Osteocyte (in vitro differentiated cells): ENCODE results near the gene BNIPL. TPM values are rescaled to one million over a fixed set of nuclear protein-coding genes. Genes with fewer than 3 reads are reported as not detected.

Experiments used
- DNase-seq: peaks from one replicate; pipeline ENCODE4 v3.0.0; 2021; ENCODE audit warnings: mixed read lengths; ENCODE audit not compliant: unreplicated experiment; ENCODE audit errors: extremely low spot score
- H3K27ac Mint-ChIP-seq: one replicate; pipeline ENCODE4 v1.8.0; 2021; ENCODE audit warnings: mild to moderate bottlenecking, mixed read lengths; ENCODE audit not compliant: unreplicated experiment
- H3K27me3 Mint-ChIP-seq: one replicate; pipeline ENCODE4 v1.8.0; 2021; ENCODE audit warnings: mixed read lengths; ENCODE audit not compliant: unreplicated experiment
- H3K36me3 Mint-ChIP-seq: one replicate; pipeline ENCODE4 v1.8.0; 2021; ENCODE audit warnings: mixed read lengths; ENCODE audit not compliant: unreplicated experiment
- H3K4me1 Mint-ChIP-seq: one replicate; pipeline ENCODE4 v1.8.0; 2021; ENCODE audit warnings: mixed read lengths; ENCODE audit not compliant: unreplicated experiment
- H3K4me3 Mint-ChIP-seq: one replicate; pipeline ENCODE4 v1.8.0; 2021; ENCODE audit warnings: mild to moderate bottlenecking, moderate library complexity, mixed read lengths; ENCODE audit not compliant: unreplicated experiment
- H3K9me3 Mint-ChIP-seq: one replicate; pipeline ENCODE4 v1.8.0; 2021; ENCODE audit warnings: mixed read lengths; ENCODE audit not compliant: unreplicated experiment
- CTCF ChIP-seq: fragments of 200-600 bp; sonication (generic); IDR thresholded peaks from 2 replicates; pipeline ENCODE4 v1.5.0; 2021; ENCODE audit warnings: antibody characterized with exemption, mild to moderate bottlenecking, moderate library complexity
- total RNA-seq: library from RNA; stranded (reverse); gene quantifications from 2 replicates; pipeline ENCODE4 v1.2.1, GENCODE V29; 2021

Gene BNIPL
- total RNA-seq, 1 donor from 2014 or later = 0.81 TPM

DNA sequence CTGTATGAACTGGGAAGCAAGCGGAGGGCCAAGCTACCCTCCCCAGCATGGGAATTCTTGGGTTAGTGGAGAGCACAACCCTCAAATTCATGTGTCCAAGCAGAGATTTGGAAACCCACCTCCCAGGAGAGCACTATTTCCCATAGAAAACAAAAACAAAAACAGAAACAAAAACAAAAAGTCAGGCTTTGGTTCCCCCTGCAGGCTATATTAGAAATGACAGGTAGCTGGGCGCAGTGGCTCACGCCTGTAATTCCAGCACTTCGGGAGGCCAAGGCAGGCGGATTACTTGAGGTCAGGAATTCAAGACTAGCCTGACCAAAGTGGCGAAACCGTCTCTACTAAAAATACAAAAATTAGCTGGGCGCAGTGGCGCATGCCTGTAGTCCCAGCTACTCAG, 40.5 kb upstream of the BNIPL start:
- TF ChIP-seq CTCF = peak; percentile 82
- no peaks in the 10 kb centered on the region for H3K9me3 Mint-ChIP-seq
- DNase-seq = no peak
- H3K27ac Mint-ChIP-seq = no peak overlapping the region
- peaks cover 4% of the 10 kb centered on the region for H3K4me1 Mint-ChIP-seq
- peaks cover 9% of the 10 kb centered on the region for H3K36me3 Mint-ChIP-seq
- no peaks in the 10 kb centered on the region for H3K27me3 Mint-ChIP-seq
- H3K4me3 Mint-ChIP-seq = no peak overlapping the region

DNA sequence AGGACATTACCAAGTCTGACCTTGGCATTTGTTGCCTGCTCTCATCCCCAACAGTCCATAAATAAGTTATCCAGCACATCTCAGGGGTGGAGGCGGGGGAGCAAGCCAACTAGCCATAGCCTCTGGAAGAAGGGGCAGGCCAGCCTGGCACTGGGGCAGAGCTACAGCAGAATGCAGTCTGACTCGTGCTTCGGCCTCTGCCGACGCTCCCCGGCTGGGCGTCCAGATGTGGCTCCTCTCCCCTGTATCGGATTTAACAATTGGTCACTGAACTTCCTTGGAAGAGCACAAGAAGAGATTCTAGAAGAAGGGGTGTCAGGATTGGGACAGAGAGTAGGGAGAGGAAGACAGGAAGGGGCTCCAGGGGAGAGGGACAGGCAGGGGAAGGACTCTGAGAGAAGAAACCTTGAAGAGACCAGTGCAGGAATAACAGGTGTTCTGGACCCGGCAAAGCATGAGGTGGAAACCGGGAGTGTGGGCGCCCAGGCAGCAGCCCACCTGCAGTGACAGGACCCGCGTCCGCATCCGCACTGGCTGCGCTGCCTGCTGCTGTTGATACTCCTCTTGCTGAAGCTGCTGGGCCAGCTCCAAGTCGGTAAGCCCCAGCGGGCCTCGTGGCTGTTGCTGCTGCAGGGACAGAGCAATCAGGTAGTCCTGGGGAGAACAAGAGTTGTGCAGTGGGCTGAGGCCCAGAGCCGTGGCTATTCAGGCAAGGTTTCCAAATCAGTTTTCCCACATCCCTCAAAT, 39.1 kb upstream of the BNIPL start:
- no peak for TF ChIP-seq CTCF
- DNase-seq = no peak
- H3K27ac Mint-ChIP-seq = no peak overlapping the region
- peaks cover 4% of the 10 kb centered on the region for H3K4me1 Mint-ChIP-seq
- H3K4me3 Mint-ChIP-seq = no peak overlapping the region
- no peaks in the 10 kb centered on the region for H3K9me3 Mint-ChIP-seq
- H3K36me3 Mint-ChIP-seq = peaks cover 17% of the 10 kb centered on the region
- H3K27me3 Mint-ChIP-seq = no peaks in the 10 kb centered on the region

DNA sequence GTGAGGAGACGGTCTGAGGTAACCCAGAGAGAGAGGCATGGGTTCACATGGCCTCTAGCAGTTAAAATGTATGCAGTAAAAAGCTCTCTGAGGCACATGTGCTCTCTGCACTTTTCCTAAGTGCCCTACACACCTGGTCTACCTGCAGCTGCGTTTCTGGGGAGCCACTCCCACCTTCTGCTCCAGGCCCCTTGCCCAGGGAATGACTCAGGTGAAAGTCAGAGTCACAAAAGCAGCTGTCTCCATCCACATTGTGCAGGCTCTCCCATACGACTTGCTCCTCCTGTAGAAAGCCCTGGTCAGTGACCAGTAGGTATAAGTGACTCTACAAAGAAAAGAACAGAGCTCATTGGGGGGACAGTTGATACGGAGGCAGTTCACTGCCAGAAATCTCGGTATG, 38.4 kb upstream of the BNIPL start:
- Mint-ChIP-seq H3K4me1 (peaks cover 9% of the 10 kb centered on the region), H3K4me3 (no peak overlapping the region)

GRCh38 chr1:150999051-150999674, 37.2 kb upstream of the BNIPL start:
- Mint-ChIP-seq H3K27me3 (no peaks in the 10 kb centered on the region), H3K4me1 (peaks cover 14% of the 10 kb centered on the region), H3K36me3 (peaks cover 21% of the 10 kb centered on the region), H3K27ac (no peak overlapping the region), H3K4me3 (no peak overlapping the region), H3K9me3 (no peaks in the 10 kb centered on the region)
- no peak for DNase-seq
- no peak for TF ChIP-seq CTCF

More for the DNA sequence above, 38.4 kb upstream of the BNIPL start:
- H3K27me3 Mint-ChIP-seq = no peaks in the 10 kb centered on the region
- no peak for TF ChIP-seq CTCF
- H3K9me3 Mint-ChIP-seq = no peaks in the 10 kb centered on the region
- no peak overlapping the region for H3K27ac Mint-ChIP-seq
- peaks cover 21% of the 10 kb centered on the region for H3K36me3 Mint-ChIP-seq
- DNase-seq = no peak

GRCh38 chr1:150999926-151000325, 36.5 kb upstream of the BNIPL start:
- Mint-ChIP-seq H3K27me3 (no peaks in the 10 kb centered on the region), H3K27ac (no peak overlapping the region), H3K36me3 (peaks cover 21% of the 10 kb centered on the region), H3K4me1 (peaks cover 20% of the 10 kb centered on the region), H3K9me3 (no peaks in the 10 kb centered on the region), H3K4me3 (no peak overlapping the region)
- no peak for TF ChIP-seq CTCF
- DNase-seq = no peak
